Right lobe of liver (tissue), 6 donors: ENCODE data around the gene GATM. TPM values are rescaled to one million over a fixed set of nuclear protein-coding genes. Genes with fewer than 3 reads are reported as not detected.

Experiments used
- ATAC-seq, 4 donors: fragments of 200-7000 bp; cut with Tn5 transposase; one replicate each; pipeline ENCODE4 v1.9.1; 2020; ENCODE audit warnings: mild to moderate bottlenecking in 4 of 4, moderate library complexity in 4 of 4
- DNase-seq, 3 donors: peaks; one replicate each; pipeline ENCODE4 v3.0.0-alpha.2; 2020
- H3K27ac ChIP-seq, 3 donors: fragments of 200-600 bp; one replicate each; pipeline ENCODE4 v1.8.0; 2022
- H3K27me3 ChIP-seq, 2 donors: fragments of 200-600 bp; one replicate each; pipeline ENCODE4 v1.8.0; 2022
- H3K36me3 ChIP-seq, 4 donors: fragments of 200-600 bp; sonication (generic) in 1 of 4; one replicate each; pipeline versions ENCODE4 v1.5.1 to v1.8.0; 2017 to 2022; ENCODE audit warnings: control low read depth in 1 of 4
- H3K4me1 ChIP-seq, 4 donors: fragments of 200-600 bp; sonication (generic) in 1 of 4; one replicate each; pipeline versions ENCODE4 v1.5.1 to v1.8.0; 2017 to 2022; ENCODE audit warnings: control low read depth in 1 of 4
- H3K4me3 ChIP-seq, 3 donors: fragments of 200-600 bp; one replicate each; pipeline ENCODE4 v1.8.0; 2022
- H3K9me3 ChIP-seq, 4 donors: fragments of 200-600 bp; sonication (generic) in 1 of 4; one replicate each; pipeline versions ENCODE4 v1.5.1 to v1.8.0; 2017 to 2022; ENCODE audit warnings: control low read depth in 1 of 4
- POLR2A ChIP-seq: fragments of 450-650 bp; IDR thresholded peaks from one replicate; pipeline ENCODE4 v1.6.1; 2017; ENCODE audit warnings: antibody characterized with exemption, mild to moderate bottlenecking
- WGBS: methylation state at CpG from one replicate; pipeline ENCODE4 v1.1.6; 2018; ENCODE audit warnings: low coverage, low lambda C conversion rate; ENCODE audit not compliant: insufficient coverage; ENCODE audit errors: missing lambda C conversion rate; 5-methylcytosine and 5-hydroxymethylcytosine counted together
- intact Hi-C, 2 donors: fragments of 100-400 bp; cut with DNase I; formaldehyde crosslinking; loops; one replicate each; pipeline versions ENCODE4 v1.11.2 to v1.14.1; 2022
- total RNA-seq, 6 experiments: library from RNA; depleted of rRNA in 2 of 6; stranded (reverse); fragments of >200 nt in 2 of 6; fragmentation: NEBNext Ultra II Directional in 3 of 6; extraction: Animal tissue kit (Norgen Biotek cat#: 25700) in 3 of 6; gene quantifications; one replicate each; pipeline versions ENCODE4 v1.1.0 to v1.2.4, GENCODE V29; 2016 to 2023
- TF ChIP-seq, protein P1 (sequence below), 4 donors: fragments of 200-600 bp in 3 of 4; fragments of 450-650 bp in 1 of 4; IDR thresholded peaks; one replicate each; pipeline versions ENCODE4 v1.5.1 to v1.8.0; 2016 to 2022; ENCODE audit warnings: antibody characterized with exemption in 4 of 4, mild to moderate bottlenecking in 2 of 4
- donor health status: DM: no; HTN: yes; CAD: no.
- donor health status: DM: no; HTN: no; CAD: no.
- donor health status: DM: no; HTN: no; CAD: no.
- donor health status: DM: no; HTN: yes; CAD: no.
- donor health status: DM: no; HTN: yes; CAD: no.

GATM gene
- total RNA-seq, 6 experiments from 2014 or later, result 404 to 1,363 (median 579) TPM

DNA sequence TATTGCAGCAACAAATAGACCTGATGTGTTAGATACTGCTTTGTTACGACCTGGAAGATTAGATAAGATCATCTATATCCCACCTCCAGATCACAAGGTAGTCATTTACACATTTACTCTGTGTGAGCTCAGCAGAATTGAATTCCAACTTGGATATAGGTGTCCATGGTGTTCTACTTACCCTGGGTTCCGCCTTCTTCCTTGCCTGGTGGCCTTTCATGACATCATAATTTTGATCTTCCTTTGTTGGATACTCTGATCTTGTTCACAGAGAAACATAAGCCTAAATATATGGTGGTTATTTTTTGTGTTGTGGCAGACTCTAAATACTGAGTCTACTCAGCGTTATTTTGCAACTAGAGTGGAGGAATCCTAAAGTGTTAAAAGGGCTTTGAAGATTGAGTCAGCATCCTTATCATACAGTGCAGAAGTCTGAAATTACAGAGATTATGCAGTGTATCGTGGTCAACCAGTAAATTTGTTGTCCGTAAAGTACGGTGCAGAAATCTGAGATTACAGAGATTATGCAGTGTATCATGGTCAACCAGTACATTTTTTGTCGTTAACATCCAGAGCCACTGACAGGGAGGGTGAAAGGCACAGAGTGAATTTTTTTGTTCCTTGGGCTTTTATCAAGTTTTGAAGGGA, 39.1 kb upstream of the GATM start:
- intact Hi-C loops, result no loop called here
- H3K27ac ChIP-seq, result no peak overlapping the region
- 94% methylated on average over 7 of the region's 7 CpGs for WGBS
- DNase-seq (no peak), ATAC-seq (no peak)
- H3K4me1 ChIP-seq, result peaks cover 0 to 8% (median 3%) of the 10 kb centered on the region in 4 donors
- no peaks in the 10 kb centered on the region for H3K27me3 ChIP-seq
- H3K9me3 ChIP-seq, result no peaks in the 10 kb centered on the region
- TF ChIP-seq, protein P1, sequence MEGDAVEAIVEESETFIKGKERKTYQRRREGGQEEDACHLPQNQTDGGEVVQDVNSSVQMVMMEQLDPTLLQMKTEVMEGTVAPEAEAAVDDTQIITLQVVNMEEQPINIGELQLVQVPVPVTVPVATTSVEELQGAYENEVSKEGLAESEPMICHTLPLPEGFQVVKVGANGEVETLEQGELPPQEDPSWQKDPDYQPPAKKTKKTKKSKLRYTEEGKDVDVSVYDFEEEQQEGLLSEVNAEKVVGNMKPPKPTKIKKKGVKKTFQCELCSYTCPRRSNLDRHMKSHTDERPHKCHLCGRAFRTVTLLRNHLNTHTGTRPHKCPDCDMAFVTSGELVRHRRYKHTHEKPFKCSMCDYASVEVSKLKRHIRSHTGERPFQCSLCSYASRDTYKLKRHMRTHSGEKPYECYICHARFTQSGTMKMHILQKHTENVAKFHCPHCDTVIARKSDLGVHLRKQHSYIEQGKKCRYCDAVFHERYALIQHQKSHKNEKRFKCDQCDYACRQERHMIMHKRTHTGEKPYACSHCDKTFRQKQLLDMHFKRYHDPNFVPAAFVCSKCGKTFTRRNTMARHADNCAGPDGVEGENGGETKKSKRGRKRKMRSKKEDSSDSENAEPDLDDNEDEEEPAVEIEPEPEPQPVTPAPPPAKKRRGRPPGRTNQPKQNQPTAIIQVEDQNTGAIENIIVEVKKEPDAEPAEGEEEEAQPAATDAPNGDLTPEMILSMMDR (IDR thresholded peaks at IDR 0.05), result no peak
- no peak for TF ChIP-seq POLR2A
- H3K4me3 ChIP-seq, result no peak overlapping the region
- peaks cover 0 to 79% (median 40%) of the 10 kb centered on the region in 4 donors for H3K36me3 ChIP-seq

DNA sequence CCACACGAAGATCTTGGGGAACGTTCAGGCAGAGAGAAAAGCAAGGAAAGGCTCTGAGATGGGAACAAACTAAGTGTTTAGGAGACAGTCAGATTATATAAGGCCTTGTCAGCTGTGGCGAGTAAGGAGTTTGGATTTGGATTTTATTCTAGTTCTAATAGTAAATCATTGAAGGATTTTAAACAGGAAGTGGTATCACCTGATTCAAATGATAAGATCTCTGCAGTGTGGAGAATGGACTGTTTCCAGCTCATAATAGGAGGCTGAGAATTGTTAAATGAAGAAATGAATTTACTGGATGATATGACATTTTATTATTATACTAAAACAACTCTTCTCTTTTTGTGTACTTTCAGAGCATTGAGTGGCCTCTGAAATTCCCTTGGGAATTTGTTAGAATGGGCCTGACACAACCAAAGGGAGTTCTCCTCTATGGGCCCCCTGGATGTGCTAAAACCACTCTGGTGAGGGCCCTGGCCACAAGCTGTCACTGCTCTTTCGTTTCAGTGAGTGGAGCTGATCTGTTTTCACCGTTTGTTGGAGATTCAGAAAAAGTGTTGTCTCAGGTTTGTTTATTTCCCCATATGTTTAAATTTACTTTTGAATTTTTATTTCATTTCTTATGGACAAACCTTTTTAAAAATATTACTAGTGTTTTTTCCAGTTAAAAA, 36.0 kb upstream of the GATM start:
- no peak overlapping the region for H3K27ac ChIP-seq
- no peak overlapping the region for H3K4me3 ChIP-seq
- H3K36me3 ChIP-seq, result peaks cover 0 to 88% (median 39%) of the 10 kb centered on the region in 4 donors
- peaks cover 0 to 8% (median 3%) of the 10 kb centered on the region in 4 donors for H3K4me1 ChIP-seq
- WGBS, result 54% methylated on average over 5 of the region's 5 CpGs
- no peaks in the 10 kb centered on the region for H3K9me3 ChIP-seq
- TF ChIP-seq, protein P1 (IDR thresholded peaks at IDR 0.05), result no peak
- no peak for TF ChIP-seq POLR2A
- DNase-seq (no peak), ATAC-seq (peak; percentile 39 to 86 (median 47))
- intact Hi-C loops, result no loop called here
- no peaks in the 10 kb centered on the region for H3K27me3 ChIP-seq

- no peaks in the 10 kb centered on the region for H3K9me3 ChIP-seq
- intact Hi-C loops, result no loop called here
- H3K4me1 ChIP-seq, result peaks cover 0 to 9% (median 6%) of the 10 kb centered on the region in 4 donors
- no peak overlapping the region for H3K27ac ChIP-seq
- no peak for ATAC-seq
- H3K27me3 ChIP-seq, result no peaks in the 10 kb centered on the region
- peaks cover 0 to 87% (median 31%) of the 10 kb centered on the region in 4 donors for H3K36me3 ChIP-seq
- H3K4me3 ChIP-seq, result no peak overlapping the region
- no peak for DNase-seq
- TF ChIP-seq, protein P1 (IDR thresholded peaks at IDR 0.05), result no peak
- TF ChIP-seq POLR2A, result no peak
- 99% methylated on average over 5 of the region's 5 CpGs for WGBS
These were observed 31.3 kb upstream of the GATM start for GRCh38 chr15:45409596-45409995.

GRCh38 chr15:45407786-45408185, 29.4 kb upstream of the GATM start:
- Histone ChIP-seq H3K9me3 (no peaks in the 10 kb centered on the region), H3K27ac (no peak overlapping the region), H3K4me3 (no peak overlapping the region), H3K4me1 (peaks cover 0 to 20% (median 5%) of the 10 kb centered on the region in 4 donors), H3K36me3 (peaks cover 0 to 70% (median 28%) of the 10 kb centered on the region in 4 donors), H3K27me3 (no peaks in the 10 kb centered on the region)
- TF ChIP-seq POLR2A, result no peak
- TF ChIP-seq, protein P1 (IDR thresholded peaks at IDR 0.05), result no peak
- no peak for DNase-seq
- ATAC-seq, result no peak
- intact Hi-C loops, result no loop called here
- WGBS, result 87% methylated on average over 1 of the region's 1 CpG
